GM19351 (cell line): ENCODE results near the gene ACADM.
"Not testable (repeated sequence)": the region's sequence is repeated elsewhere in the genome, so short reads cannot be mapped to it uniquely, and the experiment has no call there.

ENCODE experiments used
- ATAC-seq: cut with Tn5 transposase; IDR thresholded peaks from one replicate; pipeline ENCODE4 v1.9.1; 2021; ENCODE audit warnings: mild to moderate bottlenecking, moderate library complexity; ENCODE audit not compliant: unreplicated experiment

Gene ACADM

DNA sequence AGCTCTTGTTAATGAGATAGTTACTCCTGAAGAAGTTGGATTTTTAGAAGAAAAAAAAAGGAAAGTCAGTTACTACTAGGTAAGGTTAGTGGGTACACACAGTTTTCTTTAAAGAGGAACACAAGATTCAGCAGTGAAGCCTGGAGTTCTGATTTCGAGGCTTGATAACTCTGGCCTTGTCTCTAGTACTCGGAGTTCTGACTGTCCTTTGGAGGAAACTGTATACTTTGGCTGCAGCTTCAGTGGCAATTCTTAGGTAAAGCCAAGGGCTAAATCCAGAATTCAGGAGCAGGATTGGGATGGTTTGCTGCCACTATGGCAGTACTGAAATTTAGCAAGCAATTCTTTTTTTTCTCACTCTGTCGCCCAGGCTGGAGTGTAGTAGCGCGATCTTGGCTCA, 9.2 kb downstream of the ACADM start:
- no peak for ATAC-seq

- ATAC-seq: no peak
Measured at GRCh38 chr1:75736016-75736415, 11.5 kb downstream of the ACADM start.

DNA sequence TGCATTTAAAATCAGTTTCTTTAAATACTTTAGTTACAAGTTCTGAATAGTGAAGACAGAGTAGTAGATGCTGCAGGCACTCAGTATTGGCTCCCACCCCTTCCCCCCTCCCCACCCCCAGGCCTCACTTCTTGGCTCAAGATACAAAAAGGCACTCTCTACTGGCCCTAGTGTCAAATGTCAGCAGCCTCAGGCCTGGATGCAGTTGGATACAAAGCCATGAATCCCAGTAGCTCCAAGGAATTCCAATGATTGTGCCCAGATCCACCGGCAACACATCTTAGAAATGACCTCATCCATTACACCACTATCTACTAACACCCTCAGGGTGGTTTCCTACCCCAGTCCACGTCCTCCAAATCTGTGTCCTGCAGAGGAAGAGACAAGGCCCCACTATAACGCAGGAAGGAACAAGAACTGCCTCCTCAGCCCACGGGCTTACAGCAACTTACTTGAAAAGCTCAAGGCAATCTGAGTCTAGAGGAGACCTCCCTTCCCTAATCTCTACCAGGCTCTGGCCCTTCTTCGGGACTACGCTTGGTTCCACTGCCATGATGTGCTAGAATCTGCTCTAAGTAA, 17.6 kb downstream of the ACADM start:
- no peak for ATAC-seq

DNA sequence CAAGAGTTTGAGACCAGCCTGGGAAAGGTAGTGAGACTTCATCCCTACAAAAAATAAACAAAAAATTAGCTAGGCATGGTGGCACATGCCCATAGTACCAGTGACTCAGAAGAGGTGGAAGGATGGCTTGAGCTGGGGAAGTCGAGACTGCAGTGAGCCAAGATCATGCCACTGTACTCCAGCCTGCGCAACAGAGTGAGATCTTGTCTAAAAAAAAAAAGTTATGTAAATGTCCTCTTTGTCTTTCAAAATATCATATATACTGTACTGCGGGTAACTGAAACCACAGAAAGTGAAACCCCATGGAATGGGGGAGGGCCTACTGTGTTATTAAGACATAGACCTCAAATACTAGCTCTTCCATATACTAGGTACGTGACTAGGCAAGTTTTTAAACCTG, 20.8 kb downstream of the ACADM start:
- peak; percentile 88 for ATAC-seq

DNA sequence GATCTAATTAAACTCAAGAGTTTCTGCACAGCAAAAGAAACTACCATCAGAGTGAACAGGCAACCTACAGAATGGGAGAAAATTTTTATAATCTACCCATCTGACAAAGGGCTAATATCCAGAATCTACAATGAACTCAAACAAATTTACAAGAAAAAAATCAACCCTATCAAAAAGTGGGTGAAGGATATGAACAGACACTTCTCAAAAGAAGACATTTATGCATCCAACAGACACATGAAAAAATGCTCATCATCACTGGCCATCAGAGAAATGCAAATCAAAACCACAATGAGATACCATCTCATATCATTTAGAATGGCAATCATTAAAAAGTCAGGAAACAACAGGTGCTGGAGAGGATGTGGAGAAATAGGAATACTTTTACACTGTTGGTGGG, 32.7 kb downstream of the ACADM start:
- ATAC-seq: not testable (repeated sequence)

- ATAC-seq: not testable (repeated sequence)
Measured at GRCh38 chr1:75758543-75758942, 34.0 kb downstream of the ACADM start.

GRCh38 chr1:75764057-75764655, 39.6 kb downstream of the ACADM start:
- no peak for ATAC-seq

DNA sequence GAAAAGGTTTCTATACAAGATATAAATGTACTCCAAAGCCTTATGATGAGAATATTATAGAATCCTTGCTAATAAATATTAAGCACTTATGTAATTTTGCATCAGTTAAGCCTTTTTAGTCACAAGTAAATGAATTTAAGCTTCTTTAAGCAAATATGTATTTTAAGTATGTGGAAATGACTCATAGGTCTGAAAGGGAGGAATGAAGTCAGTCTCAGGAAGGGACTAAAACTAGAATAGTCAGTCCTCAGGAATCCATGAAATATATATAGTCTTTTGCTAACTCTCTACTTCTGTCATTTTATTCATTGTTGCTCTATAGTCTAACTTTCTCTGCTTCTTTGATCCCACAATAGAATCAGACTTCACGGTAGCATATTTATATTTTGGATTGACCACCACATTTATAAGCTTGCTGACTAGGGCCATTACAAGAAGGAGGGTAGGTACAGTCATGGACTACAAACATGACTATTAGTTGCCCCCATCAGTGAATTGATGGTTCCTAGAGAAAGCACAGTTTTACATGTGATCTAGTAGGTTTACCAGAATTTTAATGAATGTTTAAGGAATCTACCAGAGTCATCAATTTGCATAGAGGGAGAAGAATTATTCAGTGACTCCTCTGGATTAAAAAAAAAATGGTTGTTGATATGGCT, 41.3 kb downstream of the ACADM start:
- ATAC-seq: no peak

DNA sequence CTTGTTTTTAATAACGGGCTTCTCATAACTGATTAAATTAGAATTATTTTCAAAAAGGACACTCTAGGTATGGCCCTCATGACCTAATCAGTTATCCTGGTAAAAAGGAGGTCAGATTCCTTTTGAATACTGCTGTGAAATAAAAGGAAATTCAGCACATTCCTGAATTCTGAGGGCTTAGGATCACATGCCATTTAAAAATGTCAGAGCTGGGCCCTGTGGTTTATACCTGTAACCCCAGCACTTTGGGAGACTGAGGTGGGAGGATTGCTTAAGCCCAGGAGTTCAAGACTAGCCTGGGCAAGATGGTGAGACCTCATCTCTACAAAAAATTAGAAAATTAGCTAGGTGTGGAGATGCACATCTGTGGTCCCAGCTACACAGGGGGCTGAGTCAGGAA, 43.5 kb downstream of the ACADM start:
- ATAC-seq: no peak

DNA sequence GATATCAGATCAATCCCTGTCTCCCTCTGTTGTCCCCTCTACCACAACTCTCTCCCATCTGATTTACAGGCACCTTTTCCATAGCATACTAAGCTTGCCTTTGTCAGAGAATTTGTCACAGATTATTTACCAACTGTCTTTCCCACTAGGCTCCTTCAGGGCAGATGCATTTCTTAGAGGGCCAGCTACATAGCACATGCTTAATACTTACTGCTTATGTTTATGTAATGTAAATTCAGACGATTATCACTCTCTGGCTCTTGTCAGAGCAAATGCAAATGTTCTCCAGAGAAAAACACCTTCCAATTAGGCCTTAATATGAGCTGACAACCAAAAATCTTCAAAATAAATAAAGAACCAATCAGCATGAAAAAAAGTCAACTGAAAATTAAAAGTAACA, 46.3 kb downstream of the ACADM start:
- ATAC-seq: no peak

DNA sequence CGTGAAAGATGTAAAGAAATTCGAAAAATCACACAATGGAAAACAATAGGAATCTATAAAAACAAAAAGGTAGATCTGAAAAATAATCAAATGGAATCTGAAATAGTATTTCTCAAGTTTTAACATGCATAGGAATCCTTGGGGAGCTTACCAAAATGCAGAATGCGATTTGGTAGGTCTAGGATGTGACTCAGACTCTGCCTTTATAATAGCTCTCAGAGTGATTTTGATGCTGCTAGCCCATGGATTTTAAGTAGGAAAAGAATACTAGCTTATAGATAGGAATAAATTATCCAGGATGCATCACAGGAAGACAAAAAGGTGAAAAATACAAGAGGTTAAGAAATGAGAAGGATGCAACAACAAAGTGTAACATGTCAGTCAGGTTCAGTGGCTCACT, 47.5 kb downstream of the ACADM start:
- no peak for ATAC-seq

- not testable (repeated sequence) for ATAC-seq
Measured at GRCh38 chr1:75777812-75778211, 53.3 kb downstream of the ACADM start.

- ATAC-seq: not testable (repeated sequence)
Measured at GRCh38 chr1:75778694-75779093, 54.2 kb downstream of the ACADM start.

- not testable (repeated sequence) for ATAC-seq
Measured at GRCh38 chr1:75780183-75780582, 55.7 kb downstream of the ACADM start.

DNA sequence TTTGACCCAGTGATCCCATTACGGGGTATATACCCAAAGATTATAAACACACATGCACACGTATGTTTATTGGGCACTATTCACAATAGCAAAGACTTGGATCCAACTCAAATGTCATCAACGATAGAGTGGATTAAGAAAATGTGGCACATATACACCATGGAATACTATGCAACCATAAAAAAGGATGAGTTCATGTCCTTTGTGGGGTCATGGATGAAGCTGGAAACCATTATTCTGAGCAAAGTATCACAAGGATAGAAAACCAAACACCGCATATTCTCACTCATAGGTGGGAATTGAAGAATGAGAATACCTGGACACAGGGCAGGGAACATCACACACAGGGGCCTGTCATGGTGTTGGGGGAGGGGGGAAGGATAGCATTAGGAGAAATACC, 59.4 kb downstream of the ACADM start:
- ATAC-seq: not testable (repeated sequence)

DNA sequence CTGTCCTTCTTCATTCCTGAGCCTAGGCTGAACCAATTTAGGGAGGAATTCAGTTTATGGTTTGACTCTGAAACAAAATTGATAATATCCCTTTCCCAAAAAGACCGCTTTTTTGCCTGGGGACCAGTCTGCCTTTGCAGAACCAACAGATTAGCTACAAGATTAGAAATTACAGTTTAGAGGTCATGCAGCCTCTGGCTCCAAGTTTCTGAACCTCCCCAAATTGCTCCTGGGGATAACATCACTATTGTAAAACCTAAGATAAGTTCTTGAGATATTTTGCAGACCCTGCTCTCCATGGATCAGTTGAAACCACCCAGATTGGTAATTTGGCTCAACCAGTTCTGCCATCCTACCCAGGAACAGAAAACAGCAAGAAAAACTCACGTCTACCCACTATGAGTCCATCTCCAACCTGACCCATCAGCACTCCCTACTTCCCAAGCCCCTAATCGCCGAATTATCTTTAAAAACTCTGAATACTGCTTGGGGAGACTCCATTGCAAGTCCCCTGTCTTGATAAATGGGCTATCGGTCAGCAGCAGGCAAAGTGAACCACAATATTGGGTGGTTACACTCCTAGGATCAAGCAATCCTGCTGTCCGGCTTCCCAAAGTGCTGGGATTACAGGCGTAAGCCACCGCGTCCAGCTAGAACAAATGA, 60.9 kb downstream of the ACADM start:
- ATAC-seq: peak; percentile 10

DNA sequence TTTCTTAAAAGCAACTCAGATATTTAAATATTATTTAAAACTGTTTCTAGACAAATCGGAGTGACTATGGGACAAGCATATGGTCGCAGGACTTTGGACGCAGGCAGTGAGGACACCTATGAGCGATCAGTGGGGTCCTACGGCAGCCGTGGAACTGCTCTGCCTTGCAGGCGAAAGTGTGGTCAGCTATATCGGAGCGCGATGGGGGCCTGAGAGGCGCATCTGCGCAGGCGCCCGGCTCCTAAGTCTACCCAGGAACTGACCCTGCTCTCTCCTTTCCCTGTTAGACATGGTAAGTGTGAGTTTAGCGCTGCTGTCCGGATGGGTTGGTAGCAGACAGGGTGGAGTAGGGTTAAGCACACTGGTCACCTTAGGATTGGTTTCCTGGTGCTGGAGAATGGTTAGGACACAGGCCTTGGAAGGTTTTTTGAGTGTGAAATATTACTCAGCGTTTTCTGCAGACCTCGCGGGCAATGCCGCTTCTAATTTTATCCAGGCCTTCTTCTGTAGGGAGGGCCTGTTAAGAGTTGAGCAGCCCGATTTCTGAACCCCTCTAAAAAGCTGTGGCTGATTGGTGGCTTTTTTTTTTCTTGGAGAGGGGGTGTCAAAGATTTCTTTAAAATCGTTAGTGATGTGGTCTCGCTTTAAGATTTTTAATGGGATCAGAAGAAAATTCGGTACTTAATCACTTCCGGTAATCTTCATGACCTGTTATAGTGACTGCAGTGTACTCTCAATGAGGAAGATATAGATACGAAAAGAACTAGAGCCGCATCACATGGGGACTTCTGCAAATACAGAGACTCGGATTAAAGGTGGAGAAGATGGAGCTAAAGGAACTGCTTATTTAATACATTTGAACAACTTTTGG, 61.7 kb downstream of the ACADM start, which contains the start of gene RABGGTB:
Gene RABGGTB (plus strand): TSS at position 274 of the 871 bp plus-strand sequence. CDS start 16 bp downstream, at position 290.
- ATAC-seq: peak; percentile 51

- ATAC-seq: no peak
Measured at GRCh38 chr1:75786901-75787493, 62.5 kb downstream of the ACADM start.

DNA sequence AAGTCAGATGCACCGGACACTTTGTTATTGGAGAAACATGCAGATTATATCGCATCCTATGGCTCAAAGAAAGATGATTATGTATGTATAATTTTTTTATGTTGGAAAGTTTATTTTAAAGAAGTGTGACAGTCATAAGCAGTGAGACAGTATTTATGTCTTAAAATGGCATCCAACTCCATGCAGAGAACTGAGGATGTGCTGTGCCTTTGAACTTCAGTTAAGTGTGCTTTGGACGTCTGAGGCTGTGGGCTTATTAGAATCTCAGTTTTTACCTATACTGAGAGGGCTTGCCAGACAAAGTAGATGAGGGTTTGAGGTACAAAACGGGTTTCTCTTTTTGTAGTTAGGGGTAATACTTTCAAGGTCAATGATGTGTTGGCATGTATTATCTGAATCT, 63.0 kb downstream of the ACADM start:
- no peak for ATAC-seq

- ATAC-seq: no peak
Measured at GRCh38 chr1:75789988-75790387, 65.5 kb downstream of the ACADM start.
